SKM-1 (cell line): Measurements from ENCODE around the gene NAV2.
"Not testable (repeated sequence)": the region's sequence is repeated elsewhere in the genome, so short reads cannot be mapped to it uniquely, and the experiment has no call there.

Experiments used
- DNase-seq: peaks from one replicate; lab custom pipeline; 2025; ENCODE audit not compliant: unreplicated experiment; lab: John Stamatoyannopoulos, UW

The NAV2 gene

DNA sequence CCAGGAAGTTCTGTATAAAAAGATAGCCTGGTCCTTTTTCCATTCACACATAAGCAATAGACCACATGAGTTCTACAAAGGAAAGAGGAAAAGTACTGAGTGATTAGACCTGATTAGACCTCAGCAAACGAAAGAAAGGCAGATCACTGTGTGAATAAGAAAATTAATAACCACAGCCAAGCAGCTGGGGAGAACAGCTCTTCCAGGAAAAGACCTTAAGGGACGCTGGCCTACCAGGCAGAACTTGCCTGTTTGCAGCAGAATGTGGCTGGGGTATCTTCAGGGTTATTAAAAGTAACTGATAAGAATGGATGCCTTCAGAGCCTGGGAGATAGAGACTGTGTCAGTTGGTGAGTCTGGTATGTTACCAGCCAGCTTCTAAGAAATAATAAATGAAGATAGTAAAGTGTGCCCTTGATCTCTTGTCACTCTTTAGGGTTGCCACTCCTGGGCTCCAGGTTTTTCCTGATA is 274.7 kb downstream of the NAV2 start:
- no peak for DNase-seq

DNA sequence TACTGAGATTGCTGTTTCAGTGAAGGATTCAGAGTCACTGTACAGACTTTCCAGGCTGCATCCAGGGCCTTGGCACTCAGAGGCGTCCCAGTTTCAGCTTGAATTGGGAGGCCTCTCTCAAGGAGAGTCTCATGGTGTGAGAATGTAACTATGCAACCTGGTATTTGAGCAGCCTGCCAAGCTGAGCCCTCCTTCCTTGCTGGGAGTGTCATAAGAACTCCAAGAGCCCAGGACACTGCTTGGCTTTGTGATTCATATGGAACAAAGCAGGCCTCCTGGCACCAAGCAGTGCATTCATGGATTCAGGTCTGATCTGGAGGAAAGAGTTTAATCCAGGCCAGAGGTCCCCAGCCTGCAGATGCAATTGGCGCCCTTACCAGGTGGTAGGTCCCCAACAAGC is 276.0 kb downstream of the NAV2 start:
- no peak for DNase-seq

DNA sequence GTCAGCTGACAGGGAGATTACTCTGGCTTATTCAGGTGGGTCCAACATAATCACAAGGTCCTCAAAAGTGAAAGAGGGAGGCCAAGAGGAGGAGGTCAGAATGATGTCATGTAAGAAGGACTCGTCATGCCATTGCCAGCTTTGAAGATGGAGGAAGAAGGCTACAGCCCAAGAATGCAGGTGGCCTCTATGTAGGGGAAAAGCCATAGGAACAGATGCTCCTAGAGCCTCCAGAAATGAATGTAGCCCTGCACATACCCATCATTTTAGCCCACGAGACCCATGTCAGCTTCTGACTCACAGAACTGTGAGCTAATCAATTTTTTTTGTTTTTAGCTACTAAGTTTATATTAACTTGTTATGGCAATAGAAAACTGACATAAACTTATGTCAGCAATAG is 276.6 kb downstream of the NAV2 start:
- no peak for DNase-seq

DNA sequence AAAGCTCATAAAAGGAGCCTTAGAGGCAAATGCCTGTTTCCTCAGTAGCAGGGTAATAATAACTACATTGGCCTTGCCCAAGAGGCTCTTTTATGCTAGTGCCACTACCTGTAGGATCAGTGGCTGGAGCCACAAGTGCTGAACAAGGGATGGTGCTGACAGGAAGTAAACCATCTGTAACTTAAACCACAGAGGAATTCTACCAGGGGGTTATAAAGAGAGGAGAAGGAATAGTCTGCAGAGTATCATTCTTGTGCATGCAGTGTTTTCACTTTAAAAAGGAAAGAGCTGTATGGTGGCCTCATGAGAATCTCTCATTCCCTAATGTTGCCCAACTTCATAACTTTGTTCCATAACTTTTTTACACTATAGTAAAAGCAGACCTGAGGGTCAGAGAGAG is 279.5 kb downstream of the NAV2 start:
- DNase-seq = no peak

DNA sequence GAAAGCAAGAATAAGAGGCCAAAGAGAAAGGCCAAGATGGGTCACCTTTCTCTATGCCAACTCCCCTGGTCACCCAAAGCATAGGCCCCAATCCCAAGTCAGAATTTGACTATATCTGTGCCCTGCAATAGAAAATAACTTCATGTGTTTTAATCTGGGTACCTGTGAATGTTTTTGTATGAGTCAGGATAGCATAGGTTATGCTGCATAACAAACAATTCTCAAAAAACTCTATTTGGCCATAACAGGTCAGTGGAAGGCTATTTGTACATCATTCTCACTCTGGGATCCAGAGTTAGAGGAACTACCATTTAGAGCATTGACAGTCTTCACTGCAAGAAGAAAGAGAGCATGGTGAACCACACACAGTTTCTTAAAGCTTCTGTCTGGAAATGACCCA is 280.4 kb downstream of the NAV2 start:
- no peak for DNase-seq

DNA sequence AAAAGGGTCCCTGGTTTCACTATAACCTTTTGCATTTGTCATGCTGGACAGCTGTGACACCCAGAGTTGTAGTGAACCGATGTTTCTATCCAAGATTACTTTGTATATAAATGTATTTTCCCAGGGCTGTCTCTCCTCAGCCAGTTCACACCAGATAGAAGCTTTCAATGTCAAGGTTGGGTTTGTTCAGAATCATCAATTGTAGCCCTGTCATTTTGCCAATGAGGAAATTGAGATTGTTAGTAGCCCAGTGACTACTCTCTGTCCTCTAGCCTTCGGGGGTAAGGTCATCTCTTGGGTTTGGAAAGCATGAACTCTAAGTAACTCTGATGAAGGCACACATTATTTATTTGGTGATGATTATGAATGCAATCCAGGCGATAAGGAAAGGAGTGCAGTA is 282.0 kb downstream of the NAV2 start:
- no peak for DNase-seq

DNA sequence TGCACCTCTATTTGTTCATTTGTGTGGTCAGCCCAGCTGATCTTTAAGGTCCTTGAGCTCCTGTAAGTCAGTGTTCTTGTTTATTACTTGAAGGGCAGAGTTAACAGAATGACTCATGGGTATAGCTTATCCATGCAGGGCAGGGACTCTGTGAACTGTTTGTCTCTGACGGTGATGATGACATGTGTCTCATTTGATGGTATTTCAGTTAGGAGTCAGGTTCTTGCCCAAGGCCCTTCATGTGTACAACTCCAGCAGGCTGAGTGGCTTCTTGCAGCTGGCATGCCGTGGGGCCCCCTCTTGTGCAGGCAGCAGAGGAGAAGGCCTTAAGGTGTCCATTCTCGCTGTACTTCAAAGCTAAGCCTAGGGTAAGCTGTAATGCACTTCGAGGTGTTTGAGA is 282.5 kb downstream of the NAV2 start:
- no peak for DNase-seq

DNA sequence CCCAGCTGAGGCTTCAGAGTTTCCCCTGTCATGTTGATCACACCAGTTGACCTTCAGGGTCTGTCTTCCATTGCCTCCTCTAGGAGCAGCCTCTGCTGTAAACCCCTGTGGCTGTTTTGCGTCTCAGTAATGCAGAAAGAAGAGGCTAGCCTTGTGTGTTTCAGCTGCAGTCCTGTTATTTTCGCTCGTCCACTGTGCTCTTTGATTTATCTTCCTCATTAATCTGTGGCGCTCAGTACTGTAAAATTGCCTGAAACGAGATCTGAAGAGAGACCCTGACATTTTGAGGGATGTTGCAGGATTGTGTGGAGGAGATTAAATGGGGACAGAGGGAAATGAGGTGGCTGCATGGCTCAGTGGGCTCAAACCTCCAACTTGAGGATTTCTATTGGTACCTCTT is 283.9 kb downstream of the NAV2 start:
- DNase-seq = no peak

DNA sequence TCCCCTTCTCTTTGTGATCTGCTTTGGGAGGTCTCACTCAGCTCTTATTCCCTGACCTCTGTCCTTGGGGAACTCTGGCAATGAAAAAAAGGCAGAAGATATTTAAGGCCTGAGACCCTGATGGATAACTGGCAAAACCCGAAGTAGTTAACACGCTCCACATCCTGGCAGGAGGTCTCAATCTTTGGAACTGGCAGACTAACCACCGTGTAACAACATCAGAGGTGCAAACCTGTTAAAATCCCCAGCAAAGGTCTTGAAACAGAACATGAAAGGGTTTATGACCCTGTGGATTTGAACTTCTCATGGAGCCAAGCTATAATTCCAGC is 287.3 kb downstream of the NAV2 start:
- no peak for DNase-seq

DNA sequence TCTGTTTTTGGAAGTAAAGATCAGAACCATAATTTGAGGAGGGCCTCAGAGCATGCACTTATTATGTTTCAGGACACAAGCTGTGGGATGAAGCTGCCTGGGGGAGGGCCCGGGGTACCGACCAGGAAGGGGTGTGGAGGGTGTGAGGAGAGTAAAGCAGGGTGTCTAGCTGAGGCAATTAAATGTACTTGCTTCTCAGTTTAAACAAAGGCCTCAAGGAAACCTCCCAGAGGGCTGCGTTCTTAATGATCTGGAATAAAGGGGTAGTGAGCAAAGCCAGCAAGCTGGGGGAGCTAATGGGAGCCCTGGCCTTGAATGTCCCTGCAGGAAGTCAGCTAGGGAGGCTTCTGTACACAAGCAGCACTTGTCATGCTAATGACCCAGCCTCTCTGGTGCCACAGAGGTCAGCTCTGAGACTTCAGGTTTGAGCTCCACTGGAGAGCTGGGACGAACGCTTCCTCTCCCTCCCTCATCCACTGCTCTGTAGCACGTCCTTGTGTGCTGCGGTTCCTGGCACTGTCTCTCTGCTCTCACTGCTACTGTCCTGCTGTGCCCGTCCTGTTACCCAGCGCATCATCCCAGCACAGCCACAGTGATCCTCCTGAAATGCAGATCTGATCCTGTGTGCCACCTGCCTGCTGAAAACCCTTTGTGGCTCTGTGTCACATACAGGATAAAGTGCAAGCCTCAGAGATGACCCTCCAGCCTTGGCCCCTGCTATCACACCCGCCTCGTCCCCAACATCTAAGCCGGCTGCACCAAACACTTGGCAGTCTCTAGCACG is 287.9 kb downstream of the NAV2 start:
- no peak for DNase-seq

DNA sequence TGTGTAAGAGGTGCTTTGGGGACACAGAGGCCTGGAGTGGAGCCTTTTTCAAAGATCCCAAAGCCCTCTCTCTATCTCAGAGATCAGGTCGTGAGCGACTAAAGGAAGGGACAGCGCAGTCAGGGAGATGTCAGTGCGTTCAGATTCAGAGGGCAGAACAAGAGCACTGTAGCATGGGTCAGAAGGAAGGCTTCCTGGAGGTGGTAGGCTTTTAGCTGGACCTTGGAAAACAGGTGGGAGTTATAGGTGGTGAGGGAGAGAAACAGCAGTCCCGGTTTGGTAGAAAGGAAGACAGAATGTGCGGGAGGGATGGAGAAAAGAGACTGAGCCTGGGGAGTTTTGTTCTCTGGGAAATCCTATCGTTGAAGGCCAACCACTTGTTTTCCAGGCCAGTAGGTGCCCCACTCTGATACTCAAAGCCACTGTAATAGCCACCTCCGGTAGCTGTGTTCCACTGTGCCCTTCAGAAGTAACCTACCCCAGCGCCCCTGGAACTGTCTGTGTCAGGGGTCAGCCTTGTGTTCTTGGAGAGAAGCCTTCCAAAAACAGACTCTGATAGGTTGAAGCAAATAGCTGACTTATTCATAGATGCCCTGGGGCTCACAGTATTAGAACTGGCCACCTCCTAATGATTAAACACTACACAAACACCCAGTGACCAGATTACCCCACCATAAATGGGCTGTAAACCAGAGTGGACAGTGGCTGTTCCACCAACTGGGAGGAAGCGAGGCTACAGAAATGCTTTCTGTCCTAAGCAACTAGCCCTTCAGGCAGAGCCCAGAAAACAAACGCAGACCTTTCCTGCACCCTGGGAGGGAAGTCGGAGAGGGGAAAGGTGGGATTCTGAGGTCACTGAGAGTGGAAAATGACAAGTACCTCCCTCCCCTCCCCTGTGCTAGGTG is 289.9 kb downstream of the NAV2 start:
- DNase-seq = no peak

DNA sequence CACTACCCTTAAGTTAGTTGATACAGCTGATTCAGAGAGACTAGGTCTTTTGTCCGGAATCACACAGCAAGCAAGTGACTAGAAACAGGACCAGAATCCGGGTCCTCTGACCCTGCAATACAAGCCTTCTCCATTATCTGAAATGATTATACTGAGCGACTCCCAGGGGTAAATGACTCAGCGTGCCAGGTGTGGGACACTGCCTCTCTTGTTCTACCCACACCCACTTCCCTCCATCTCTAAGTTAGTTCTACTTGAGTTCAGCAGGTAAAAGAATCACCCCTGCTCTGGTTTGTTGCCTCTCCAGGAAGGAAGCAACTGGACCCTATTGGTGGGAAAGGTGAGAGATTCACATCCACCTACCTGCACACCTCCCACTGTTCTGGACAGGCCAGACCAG is 290.7 kb downstream of the NAV2 start:
- no peak for DNase-seq

DNA sequence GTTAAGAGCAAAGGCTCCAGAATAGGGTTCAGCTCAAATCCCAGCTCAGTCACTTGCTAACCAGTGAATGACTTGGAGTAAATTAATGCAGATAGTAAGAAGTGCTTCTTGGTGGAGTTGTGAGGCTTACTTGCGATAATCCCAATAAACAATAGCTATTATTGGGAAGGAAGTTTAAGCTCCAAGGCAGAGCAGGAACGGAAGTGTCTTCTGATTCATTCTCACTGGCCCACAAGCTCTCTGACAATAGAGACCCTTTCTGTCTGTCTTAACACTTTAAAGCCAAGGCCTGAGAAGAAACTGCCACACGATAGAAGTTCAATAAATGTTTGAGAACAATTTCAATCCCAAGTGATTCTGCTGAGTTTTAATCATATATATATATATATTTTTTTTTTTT is 292.2 kb downstream of the NAV2 start:
- DNase-seq = no peak

DNA sequence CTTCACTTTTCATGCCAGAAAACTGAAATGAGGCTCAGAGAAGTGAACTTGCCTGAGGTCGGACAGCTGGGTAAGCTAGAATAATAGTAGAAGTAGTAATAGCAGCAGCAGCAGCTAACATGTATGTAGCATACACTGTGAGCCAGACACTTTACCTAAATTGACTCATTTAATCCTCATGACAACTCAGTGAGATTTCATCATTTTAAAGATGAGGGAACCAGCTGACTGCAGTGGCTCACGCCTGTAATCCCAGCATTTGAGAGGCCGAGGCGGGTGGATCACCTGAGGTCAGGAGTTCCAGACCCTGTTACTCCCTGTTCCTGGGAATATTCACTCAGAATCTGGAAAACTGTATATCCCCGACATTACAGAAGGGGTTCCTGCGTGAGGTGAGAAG is 293.1 kb downstream of the NAV2 start:
- no peak for DNase-seq

DNA sequence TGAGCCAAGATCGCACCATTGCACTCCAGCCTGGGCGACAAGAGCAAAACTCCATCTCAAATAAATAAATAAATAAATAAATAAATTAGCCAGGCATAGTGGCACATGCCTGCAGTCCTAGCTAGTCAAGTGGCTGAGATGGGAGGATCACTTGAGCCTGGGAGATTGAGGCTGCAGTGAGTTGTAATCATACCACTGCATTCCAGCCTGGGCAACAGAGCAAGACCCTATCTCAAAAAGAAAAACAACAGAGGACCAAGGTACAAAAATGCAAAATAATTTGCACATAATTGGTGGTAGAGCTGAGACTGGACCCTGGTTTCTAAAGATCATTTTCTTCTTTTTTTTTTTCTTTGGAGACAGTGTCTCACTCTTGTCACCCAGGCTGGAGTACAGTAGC is 294.0 kb downstream of the NAV2 start:
- not testable (repeated sequence) for DNase-seq

DNA sequence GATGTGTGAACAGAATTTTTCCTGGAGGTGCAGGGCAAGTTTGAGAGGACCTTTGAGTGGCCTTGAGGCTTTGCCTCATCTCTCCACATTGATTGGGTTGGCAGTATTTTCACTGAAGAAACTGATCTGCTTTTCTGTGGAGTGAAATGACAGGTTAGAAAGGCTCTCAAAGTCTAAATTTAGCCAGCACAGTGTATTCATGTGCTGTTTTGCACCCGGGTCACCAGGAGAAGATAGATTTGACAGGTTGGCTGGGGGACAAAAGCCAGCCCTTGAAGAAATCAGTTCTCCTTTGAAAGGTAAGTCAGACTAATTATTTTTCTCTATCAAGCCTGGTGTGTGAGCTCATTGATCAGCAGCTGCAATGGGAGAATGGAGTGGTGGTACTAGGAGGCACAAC is 294.7 kb downstream of the NAV2 start:
- no peak for DNase-seq

DNA sequence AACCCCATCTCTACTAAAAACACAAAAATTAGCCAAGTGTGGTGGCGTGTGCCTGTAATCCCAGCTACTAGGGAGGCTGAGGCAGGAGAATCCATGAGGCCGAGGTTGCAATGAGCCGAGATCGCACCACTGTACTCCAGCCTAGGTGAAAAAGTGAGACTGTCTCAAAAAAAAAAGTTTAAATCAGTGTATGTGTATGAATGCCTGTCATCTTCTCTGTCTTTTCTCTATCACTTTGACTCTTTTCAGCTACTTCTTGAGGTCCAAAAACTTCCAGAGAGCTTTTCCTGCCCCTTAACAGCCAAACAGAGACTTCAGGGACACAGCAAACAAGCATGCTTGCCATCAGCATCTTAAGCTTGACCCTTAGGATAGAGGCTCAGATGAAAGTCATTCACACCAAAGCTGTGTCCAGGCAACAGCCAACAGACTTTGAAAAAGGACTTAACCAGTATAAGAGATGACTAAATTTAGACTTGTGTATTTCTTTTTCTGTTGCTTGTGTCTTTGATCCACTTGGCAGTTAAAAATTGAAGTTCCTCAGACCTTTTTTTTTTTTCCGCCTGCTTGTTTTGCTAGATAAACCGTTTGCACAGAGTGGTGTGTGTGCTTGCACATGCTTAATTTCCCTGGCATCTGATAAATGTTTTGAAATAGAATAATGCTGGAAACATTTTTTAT is 295.7 kb downstream of the NAV2 start:
- DNase-seq = no peak

DNA sequence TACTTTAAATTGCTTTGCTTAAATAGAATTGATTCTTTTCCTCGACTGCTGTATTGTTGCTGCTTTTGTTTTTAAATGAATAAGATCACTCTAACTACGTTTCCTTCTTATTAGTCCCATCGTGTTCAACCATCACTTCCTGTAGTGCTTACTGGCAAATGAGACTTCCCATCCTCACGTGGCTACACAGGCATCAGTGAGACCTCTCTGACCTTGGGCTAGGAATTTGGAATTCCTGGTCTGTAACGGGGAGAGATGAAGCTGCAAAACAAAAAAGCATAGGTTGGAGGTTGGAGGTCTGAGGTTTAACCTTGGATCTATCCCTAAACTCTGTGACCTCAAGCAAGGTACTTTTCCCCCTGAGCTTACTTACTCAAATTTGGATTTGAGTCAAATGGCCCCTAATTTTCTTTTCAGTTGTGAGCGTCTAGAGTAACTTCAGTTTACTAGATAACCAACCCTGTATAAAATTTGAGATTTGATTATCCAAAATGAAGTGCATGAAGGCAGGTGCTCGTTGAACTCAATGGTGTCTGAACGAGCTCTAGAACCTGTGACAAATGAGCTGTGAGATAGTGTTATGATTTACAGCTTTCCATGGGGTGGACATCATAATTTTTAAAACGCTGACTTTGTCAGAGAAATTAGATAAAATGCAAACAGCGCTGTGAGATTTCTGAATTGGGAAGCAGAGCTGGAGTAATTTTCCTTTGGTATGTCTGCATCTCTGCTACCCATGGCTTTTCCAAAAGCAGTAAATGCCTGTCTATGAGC is 296.4 kb downstream of the NAV2 start:
- DNase-seq = no peak

DNA sequence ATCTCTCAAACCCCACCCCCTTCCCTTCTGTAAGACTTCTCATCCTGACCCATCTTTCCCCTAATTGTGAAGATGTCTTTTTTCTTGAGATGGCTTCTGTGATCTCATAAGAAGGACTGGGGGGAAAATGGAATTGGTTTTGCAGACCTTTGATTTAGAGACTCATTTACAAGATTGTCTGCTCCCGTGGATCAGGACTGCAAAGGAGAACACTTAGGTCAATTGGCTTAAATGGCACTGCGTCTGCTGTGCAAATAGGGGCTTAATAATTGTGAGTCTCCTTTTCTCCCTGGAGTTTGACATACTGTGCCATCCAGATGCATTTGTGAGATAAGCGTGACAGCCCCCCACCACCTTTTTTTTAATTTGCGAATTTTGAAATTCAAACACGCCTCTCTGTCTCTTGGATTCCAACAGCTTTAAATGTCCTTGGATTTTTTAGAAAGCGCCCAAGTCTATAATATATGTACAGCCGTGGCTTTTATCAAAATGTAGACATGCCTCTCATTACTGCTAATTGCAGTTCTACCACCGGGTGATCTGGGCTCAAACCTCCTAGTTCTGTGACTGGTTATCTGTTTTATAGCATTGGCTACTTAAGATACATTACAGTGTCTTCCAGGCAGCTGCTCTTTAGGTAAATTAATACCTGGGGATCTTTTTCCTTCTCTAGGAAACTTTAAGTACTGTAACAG is 297.7 kb downstream of the NAV2 start:
- no peak for DNase-seq

DNA sequence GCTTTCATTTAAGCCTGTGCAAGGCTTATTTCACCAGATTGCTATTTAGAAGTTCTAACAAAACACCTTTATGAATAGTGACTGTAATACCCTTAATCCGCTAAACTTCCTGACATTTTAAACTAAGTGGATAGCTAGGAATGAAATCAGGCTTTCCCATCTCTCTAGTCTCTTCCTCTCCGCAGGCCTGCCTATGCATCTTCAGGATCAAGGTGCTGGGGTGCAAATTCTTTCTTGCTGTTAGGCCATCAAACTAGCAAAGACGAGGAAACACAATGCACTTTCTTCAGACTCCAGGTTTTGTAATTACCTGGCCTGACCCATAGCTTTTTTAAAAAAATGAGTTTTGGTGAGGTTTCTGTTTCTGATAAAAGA is 298.2 kb downstream of the NAV2 start:
- DNase-seq = no peak
